ENCODE data around the gene SLFN12. TPM values are rescaled to one million over a fixed set of nuclear protein-coding genes. Genes with fewer than 3 reads are reported as not detected.

Gene SLFN12
- total RNA-seq, 1 donor from 2014 or later, result 1.5 TPM

Small RNA genes lying within 50 kb of the gene (small RNA-seq; reads per million reads assigned to genes)
- gene AC060766.3 (ENCODE audit: low replicate concordance) (not detected), gene AC060766.5 (ENCODE audit: low replicate concordance) (not detected)

Other genes with a start within 250 kb of the SLFN12 start
- not detected for gene SLC35G3, start 238.1 kb downstream of the SLFN12 start, total RNA-seq
- 2.7 TPM for gene SLFN5, start 189.4 kb downstream of the SLFN12 start, total RNA-seq
- 3.7 TPM for gene SLFN11, start 58.9 kb downstream of the SLFN12 start, total RNA-seq
- gene SLFN13, start 16.3 kb upstream of the SLFN12 start, total RNA-seq, result 0.25 TPM
- under 0.01 TPM for gene SLFN12L, start 105.2 kb upstream of the SLFN12 start, total RNA-seq
- 0.25 TPM for gene SLFN14, start 128.3 kb upstream of the SLFN12 start, total RNA-seq
- 4.4 TPM for gene PEX12, start 146.1 kb upstream of the SLFN12 start, total RNA-seq
- 216 TPM for gene AP2B1, start 154.8 kb upstream of the SLFN12 start, total RNA-seq